AG10803 (cell line): ENCODE results near the gene SLC9A3.
"Not testable (repeated sequence)": the region's sequence is repeated elsewhere in the genome, so short reads cannot be mapped to it uniquely, and the experiment has no call there.

Experiments
- DNase-seq: peaks from one replicate; pipeline ENCODE4 v3.0.0; 2010; ENCODE audit warnings: low read depth
- H3K4me3 ChIP-seq: 2 replicates; pipeline ENCODE4 v1.5.1; 2011; ENCODE audit warnings: mild to moderate bottlenecking, low read length, control low read depth
- CTCF ChIP-seq: conservative IDR thresholded peaks from 2 replicates; pipeline ENCODE4 v1.5.1; 2011; ENCODE audit warnings: mild to moderate bottlenecking, low read length, control low read depth, inconsistent platforms

Gene SLC9A3

DNA sequence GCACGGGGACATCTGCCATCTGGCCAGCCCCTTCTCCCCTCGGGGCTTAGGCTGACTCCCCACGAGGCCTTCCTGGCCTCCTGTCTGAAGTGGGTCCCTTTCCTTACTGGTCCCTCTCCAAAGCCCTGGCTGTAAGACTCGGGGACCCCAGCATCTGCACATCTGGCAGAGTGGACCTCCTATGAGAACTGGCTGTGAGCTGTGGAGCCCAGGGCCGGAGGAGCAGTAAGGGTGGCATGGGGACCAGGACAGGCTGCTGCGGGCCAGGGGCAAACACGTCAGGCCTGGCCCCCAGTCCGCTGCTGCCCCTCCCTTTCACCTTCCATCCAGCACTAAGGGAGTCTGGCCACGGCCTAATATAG, 47.5 kb downstream of the SLC9A3 start:
- no peak for TF ChIP-seq CTCF
- no peak for DNase-seq
- no peak overlapping the region for H3K4me3 ChIP-seq

DNA sequence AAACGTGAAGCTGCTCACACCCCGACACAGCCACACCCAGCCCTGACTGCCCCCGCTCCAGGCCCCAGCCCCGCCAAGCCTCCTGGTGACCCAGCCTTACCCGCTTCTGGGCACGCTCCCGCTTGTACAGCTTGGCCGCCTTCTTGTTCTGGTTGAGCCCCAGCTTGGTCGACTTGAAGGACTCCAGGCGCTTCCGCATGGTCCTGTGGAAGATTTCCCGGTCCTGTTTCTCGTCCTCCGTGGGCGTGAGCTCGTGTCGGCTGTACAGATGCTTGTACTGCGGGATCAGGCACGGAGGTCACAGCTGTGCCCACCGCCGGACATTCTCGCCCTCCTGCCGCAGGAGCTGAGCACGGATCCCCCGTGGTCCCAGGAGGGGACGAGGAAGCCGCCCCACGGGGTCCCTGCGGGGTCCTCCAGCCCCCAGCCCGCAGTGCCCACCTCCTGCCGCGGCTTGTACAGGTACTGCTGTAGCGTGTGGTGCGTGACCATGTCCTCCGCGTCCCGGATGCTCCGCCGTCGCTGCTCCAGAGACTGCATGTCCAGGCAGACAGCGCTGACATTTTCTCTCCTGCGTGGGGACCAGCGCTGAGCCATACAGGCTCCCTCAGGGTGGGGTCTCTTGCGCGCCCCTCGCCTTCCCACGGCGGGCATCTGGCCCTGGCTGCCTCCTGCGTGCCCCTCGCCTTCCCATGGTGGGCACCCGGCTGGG, 48.0 kb downstream of the SLC9A3 start:
- no peak for TF ChIP-seq CTCF
- DNase-seq, result no peak
- H3K4me3 ChIP-seq, result no peak overlapping the region

GRCh38 chr5:475704-476101, 48.5 kb downstream of the SLC9A3 start:
- no peak for DNase-seq
- TF ChIP-seq CTCF, result no peak
- H3K4me3 ChIP-seq, result no peak overlapping the region

GRCh38 chr5:474840-475661, 49.2 kb downstream of the SLC9A3 start:
- peak overlapping the region; percentile 45 for H3K4me3 ChIP-seq
- TF ChIP-seq CTCF, result no peak
- DNase-seq, result peak; percentile 9

DNA sequence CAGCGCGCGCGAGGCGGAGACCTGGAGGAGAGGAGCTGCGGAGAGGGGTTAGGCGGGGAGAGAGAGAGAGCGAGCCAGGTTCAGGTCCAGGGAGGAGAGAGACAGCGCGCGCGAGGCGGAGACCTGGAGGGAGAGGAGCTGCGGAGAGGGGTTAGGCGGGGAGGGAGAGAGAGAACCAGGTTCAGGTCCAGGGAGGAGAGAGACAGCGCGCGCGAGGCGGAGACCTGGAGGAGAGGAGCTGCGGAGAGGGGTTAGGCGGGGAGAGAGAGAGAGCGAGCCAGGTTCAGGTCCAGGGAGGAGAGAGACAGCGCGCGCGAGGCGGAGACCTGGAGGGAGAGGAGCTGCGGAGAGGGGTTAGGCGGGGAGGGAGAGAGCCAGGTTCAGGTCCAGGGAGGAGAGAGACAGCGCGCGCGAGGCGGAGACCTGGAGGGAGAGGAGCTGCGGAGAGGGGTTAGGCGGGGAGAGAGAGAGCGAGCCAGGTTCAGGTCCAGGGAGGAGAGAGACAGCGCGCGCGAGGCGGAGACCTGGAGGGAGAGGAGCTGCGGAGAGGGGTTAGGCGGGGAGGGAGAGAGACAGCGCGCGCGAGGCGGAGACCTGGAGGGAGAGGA, 49.9 kb downstream of the SLC9A3 start:
- not testable (repeated sequence) for DNase-seq
- peak overlapping the region; percentile 70 for H3K4me3 ChIP-seq

- H3K4me3 ChIP-seq, result peak overlapping the region; percentile 70
- DNase-seq, result peak; percentile 25
- TF ChIP-seq CTCF, result no peak
Observed at GRCh38 chr5:473551-474192, 50.6 kb downstream of the SLC9A3 start.
